ENCODE measurements around the gene CD300E. TPM values are rescaled to one million over a fixed set of nuclear protein-coding genes. Genes with fewer than 3 reads are reported as not detected.

The CD300E gene
- total and polyA plus RNA-seq, 2 donors, result 0.42 to 2.1 TPM

DNA sequence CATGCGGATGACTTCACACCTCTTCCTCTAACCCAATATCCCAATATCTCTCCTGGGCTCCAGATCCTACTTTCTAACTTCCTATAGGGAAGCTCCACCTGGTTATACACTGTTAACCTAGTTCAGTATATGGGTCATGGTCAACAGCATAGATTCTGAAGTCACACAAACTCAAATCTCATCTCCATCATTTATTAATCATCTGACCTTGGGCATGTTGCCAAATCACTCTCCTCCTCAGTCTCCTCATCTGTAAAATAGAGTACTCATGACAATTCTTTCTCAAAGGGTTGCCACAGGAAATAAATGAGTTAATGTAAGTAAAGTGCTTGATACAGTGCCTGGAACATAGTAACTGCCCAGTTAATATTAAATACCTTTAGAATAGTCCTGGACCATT lies 593 bp upstream of the CD300E start:
- WGBS, result 91% methylated on average over 1 of the region's 1 CpG
- DNase-seq (ENCODE audit: extremely low spot score), result no peak
- no peak overlapping the region for H3K27ac ChIP-seq (ENCODE audit: low read depth)
- no peak overlapping the region for H3K4me3 ChIP-seq (ENCODE audit: low read depth, low read length)
- no peaks in the 10 kb centered on the region for H3K4me1 ChIP-seq (ENCODE audit: insufficient read depth)
- H3K36me3 ChIP-seq (ENCODE audit: insufficient read depth), result no peaks in the 10 kb centered on the region

DNA sequence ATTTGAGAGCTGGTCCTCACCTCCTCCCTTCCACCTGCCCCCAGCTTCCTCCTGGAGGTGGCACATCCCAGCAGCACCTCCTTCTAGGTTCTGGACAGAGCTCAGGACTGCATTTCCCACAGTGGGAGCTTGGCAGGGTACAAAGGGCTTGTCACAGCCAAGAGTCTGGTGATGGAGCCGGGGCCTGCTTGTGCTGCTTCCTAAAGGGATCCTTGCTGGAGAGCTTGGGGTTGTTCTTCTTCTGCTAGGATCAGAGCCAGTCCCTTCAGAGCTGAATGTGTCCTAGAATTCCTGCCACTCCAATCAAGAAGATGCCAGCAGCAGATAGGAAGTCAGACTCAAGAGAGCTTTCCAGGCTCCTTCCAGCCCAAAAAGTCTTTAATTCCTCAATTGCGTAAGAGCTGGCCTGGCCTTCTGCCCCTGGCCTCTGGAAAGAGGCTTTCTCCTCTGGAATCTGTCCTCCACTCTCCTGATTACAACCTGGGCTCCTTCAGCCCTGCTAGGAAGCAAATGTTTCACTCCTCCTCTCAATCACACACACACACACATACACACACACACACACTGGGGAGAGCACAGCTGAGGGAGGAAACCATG lies 4.4 kb downstream of the CD300E start:
- Histone ChIP-seq H3K27ac (ENCODE audit: low read depth) (no peak overlapping the region), H3K4me1 (ENCODE audit: insufficient read depth) (no peaks in the 10 kb centered on the region), H3K36me3 (ENCODE audit: insufficient read depth) (no peaks in the 10 kb centered on the region), H3K4me3 (ENCODE audit: low read depth, low read length) (no peak overlapping the region)
- WGBS, result 51% methylated on average over 2 of the region's 2 CpGs
- DNase-seq (ENCODE audit: extremely low spot score), result no peak

DNA sequence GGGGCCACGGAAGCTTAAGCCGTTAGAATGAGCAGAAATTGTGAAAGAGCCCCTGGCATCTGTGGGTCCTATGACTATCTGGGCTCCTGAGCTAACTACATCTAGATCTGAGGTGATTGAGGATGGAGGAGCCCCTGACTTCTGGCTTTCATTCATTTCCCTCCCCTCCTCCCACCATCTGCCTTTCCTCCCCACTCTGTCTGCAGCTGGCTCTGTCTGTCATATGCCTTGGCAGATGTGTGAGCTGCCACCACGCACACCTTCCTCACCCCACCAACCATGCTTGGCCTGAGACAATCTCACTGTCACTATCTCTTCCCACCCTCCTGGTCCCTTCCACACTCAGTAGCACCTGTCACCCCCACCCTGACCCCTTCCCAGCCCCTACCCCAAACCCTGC lies 5.1 kb downstream of the CD300E start:
- Histone ChIP-seq H3K4me1 (ENCODE audit: insufficient read depth) (no peaks in the 10 kb centered on the region), H3K36me3 (ENCODE audit: insufficient read depth) (no peaks in the 10 kb centered on the region), H3K4me3 (ENCODE audit: low read depth, low read length) (no peak overlapping the region), H3K27ac (ENCODE audit: low read depth) (no peak overlapping the region)
- DNase-seq (ENCODE audit: extremely low spot score), result no peak
- WGBS, result 78% methylated on average over 3 of the region's 3 CpGs

DNA sequence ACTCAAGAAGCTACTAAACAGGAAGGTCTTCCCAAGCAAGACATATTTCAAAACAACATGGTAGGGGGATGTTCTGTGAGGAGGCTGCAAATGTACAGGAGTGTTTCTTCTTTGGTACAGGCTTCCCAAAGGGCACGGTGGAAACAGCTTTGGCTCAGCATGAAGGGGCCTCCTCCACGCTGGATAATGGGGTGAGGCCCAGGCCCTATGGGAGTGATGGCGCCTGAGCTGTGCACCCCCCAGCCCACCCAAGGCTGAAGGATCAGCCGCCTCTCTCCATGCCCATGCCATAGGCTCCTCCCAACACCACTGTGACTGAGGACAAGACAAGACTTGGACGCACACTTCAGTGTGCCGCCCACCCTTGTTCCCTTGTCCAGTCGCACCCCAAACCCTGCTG lies 6.8 kb downstream of the CD300E start:
- H3K36me3 ChIP-seq (ENCODE audit: insufficient read depth), result no peaks in the 10 kb centered on the region
- DNase-seq (ENCODE audit: extremely low spot score), result no peak
- no peaks in the 10 kb centered on the region for H3K4me1 ChIP-seq (ENCODE audit: insufficient read depth)
- H3K4me3 ChIP-seq (ENCODE audit: low read depth, low read length), result no peak overlapping the region
- WGBS, result 90% methylated on average over 7 of the region's 7 CpGs
- H3K27ac ChIP-seq (ENCODE audit: low read depth), result no peak overlapping the region

DNA sequence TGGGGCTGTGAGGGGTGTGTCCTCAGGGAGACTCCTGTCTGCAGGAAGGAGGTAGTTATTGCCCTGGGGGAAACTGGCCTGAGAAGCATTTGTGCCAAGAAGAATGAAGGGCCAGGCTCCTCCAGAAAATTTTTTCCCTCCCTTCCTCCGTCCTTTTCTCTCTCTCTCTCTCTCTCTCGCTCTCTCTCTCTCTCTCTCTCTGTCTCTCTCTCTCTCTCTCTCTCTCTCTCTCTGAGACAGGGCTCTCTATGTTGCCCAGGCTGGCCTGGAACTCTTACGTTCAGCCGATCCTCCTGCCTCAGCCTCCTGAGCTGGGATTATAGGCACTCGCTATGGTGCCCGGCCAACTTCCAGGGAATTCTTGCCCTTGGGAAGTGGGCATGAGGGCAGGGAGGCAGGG lies 11.5 kb downstream of the CD300E start:
- Histone ChIP-seq H3K4me3 (ENCODE audit: low read depth, low read length) (no peak overlapping the region), H3K27ac (ENCODE audit: low read depth) (no peak overlapping the region), H3K4me1 (ENCODE audit: insufficient read depth) (no peaks in the 10 kb centered on the region), H3K36me3 (ENCODE audit: insufficient read depth) (no peaks in the 10 kb centered on the region)
- WGBS, result 89% methylated on average over 6 of the region's 6 CpGs
- no peak for DNase-seq (ENCODE audit: extremely low spot score)

DNA sequence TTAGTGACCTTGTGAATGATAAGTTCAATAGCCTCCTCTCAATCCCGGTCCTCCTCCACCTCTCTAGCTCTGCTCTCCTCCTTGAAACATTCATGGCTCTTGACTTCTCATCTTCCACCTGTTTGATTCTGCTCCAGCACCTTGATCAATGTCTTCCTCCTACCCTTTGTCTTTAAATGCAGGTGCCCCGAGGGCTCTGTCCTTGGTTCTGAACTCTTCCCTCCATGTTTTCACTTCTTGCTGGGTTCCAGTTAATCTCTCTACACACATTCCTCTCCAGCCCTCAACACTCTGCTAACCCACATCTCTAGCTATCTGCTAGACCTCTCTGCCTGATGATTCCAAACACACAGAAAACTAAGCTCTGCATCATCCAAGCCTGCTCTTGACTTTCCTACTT lies 13.4 kb downstream of the CD300E start:
- 37% methylated on average over 2 of the region's 2 CpGs for WGBS
- no peak for DNase-seq (ENCODE audit: extremely low spot score)
- no peak overlapping the region for H3K4me3 ChIP-seq (ENCODE audit: low read depth, low read length)
- H3K36me3 ChIP-seq (ENCODE audit: insufficient read depth), result no peaks in the 10 kb centered on the region
- H3K4me1 ChIP-seq (ENCODE audit: insufficient read depth), result no peaks in the 10 kb centered on the region
- H3K27ac ChIP-seq (ENCODE audit: low read depth), result no peak overlapping the region

DNA sequence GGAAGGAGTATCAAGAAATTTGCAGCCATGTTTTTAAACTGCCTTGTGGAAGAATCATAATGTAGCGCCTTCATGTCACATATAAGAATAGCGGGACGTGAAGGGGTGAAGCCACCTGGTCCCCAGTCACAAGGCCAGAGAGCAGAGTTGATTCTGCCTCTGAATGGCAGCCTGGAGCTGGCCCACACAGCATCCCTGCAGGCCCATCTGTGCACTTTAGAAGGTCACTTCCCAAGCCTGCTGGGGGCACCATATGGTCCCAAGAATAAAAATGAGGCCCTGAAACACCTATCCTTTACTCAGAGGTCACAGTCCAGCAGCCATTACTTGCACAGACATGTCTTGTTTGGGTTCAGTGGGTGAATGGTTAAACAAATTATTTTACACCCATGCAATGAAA lies 15.0 kb downstream of the CD300E start:
- no peak overlapping the region for H3K27ac ChIP-seq (ENCODE audit: low read depth)
- H3K36me3 ChIP-seq (ENCODE audit: insufficient read depth), result no peaks in the 10 kb centered on the region
- no peak overlapping the region for H3K4me3 ChIP-seq (ENCODE audit: low read depth, low read length)
- WGBS, result 95% methylated on average over 3 of the region's 3 CpGs
- DNase-seq (ENCODE audit: extremely low spot score), result no peak
- no peaks in the 10 kb centered on the region for H3K4me1 ChIP-seq (ENCODE audit: insufficient read depth)

DNA sequence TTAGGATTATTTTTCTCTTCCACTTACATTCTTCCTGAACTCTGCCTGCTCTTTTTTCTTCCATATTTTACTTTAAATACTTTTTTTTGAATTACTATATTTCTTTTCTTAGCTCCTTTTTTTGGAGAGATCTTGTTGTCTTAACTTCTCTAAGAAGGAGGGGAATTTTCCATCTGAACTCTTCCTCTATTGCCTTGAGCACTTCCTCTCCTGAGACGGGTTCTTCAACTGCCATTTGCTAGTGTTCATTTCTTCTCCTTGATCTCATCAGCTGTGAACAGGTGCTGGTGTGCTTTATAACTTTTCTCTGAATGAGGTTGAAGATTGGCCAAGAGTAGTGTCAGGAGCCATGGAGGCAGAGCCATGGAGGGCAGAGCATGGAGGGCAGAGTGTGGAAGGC lies 16.3 kb downstream of the CD300E start:
- Histone ChIP-seq H3K4me3 (ENCODE audit: low read depth, low read length) (no peak overlapping the region), H3K36me3 (ENCODE audit: insufficient read depth) (no peaks in the 10 kb centered on the region), H3K4me1 (ENCODE audit: insufficient read depth) (no peaks in the 10 kb centered on the region), H3K27ac (ENCODE audit: low read depth) (no peak overlapping the region)
- no peak for DNase-seq (ENCODE audit: extremely low spot score)
- 78% methylated on average over 1 of the region's 1 CpG for WGBS

DNA sequence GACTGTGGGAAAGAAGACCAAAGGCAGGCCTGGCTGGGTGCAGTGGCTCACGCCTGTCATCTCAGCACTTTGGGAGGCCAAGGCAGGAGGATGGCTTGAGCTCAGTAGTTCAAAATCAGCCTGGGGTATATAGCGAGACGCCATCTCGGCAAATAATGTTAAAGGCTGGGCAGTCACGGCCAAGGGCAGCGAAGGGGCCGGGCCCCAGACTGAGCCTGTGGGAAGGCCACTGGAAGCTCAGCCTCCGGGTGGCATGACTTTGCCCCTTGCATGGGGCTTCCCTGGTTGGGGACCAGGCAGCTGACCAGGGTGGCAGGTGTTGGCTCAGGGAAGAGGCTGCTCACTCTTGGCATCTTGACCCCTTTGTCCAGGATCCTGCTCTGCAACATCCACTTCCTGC lies 17.5 kb downstream of the CD300E start:
- H3K4me3 ChIP-seq (ENCODE audit: low read depth, low read length), result no peak overlapping the region
- no peaks in the 10 kb centered on the region for H3K36me3 ChIP-seq (ENCODE audit: insufficient read depth)
- 88% methylated on average over 8 of the region's 8 CpGs for WGBS
- H3K4me1 ChIP-seq (ENCODE audit: insufficient read depth), result no peaks in the 10 kb centered on the region
- DNase-seq (ENCODE audit: extremely low spot score), result no peak
- H3K27ac ChIP-seq (ENCODE audit: low read depth), result no peak overlapping the region

DNA sequence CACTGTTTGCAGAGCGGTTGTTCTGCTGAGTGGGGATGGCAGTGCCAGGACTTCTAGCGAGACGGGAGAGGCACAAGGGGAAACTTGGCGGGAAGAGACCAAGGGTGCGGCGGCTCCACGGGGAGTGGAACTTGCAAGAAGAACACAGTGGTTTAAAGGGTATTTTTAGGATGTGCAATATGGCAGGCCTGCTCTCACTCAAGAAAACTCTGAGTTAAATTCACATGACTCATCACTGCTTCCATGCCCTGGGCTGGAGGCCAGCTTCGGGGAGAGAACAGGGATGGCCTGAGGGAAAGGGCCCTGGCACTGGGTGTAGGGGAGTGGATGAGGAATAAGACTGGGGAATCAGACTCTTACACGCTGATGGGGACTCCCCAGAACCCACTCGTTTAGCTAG lies 18.2 kb downstream of the CD300E start:
- Histone ChIP-seq H3K4me1 (ENCODE audit: insufficient read depth) (no peaks in the 10 kb centered on the region), H3K27ac (ENCODE audit: low read depth) (no peak overlapping the region), H3K36me3 (ENCODE audit: insufficient read depth) (no peaks in the 10 kb centered on the region), H3K4me3 (ENCODE audit: low read depth, low read length) (no peak overlapping the region)
- 37% methylated on average over 10 of the region's 10 CpGs for WGBS
- DNase-seq (ENCODE audit: extremely low spot score), result no peak

DNA sequence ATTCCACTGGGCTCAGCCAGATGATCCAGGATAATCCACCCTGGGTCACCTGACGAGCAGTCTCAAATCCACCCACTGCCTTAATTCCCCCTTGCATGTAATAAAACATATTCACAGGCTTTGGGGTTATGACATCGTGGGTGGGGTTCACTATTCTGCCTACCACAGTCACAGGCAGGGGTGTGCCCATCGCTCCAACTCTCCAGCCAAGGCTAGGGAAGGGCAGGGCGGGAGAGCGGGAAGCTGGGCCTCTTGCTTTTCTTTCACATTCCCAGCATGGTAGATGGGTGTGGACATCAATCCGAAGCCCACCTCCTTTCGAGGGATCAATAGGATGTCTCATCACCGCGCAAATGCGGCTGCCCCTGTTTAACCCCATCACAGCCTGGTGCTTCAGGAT lies 18.8 kb downstream of the CD300E start:
- DNase-seq (ENCODE audit: extremely low spot score), result no peak
- no peak overlapping the region for H3K4me3 ChIP-seq (ENCODE audit: low read depth, low read length)

DNA sequence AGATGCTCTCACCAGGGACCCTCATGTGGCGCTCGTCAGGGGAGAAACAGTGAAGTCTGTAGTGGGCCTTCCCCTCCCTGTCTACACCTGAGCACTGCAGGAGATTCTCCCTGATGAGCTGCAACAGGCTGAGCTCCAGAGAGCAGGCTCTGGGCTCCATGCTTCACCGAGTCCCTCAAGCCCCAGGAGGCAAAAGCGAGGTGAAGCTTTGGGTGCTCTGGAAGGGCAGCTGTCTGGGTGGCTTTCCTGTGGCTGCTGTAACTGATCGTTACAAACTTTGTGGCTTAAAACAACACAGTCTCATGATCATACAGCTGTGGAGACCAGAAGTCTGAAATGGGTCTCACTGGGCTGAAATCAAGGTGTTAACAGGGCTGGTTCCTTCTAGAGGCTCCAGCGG lies 19.3 kb downstream of the CD300E start:
- no peak overlapping the region for H3K4me3 ChIP-seq (ENCODE audit: low read depth, low read length)
- 91% methylated on average over 6 of the region's 6 CpGs for WGBS
- H3K36me3 ChIP-seq (ENCODE audit: insufficient read depth), result no peaks in the 10 kb centered on the region
- H3K4me1 ChIP-seq (ENCODE audit: insufficient read depth), result no peaks in the 10 kb centered on the region
- no peak for DNase-seq (ENCODE audit: extremely low spot score)
- H3K27ac ChIP-seq (ENCODE audit: low read depth), result no peak overlapping the region

More for the DNA sequence above, 18.8 kb downstream of the CD300E start:
- H3K36me3 ChIP-seq (ENCODE audit: insufficient read depth), result no peaks in the 10 kb centered on the region
- 61% methylated on average over 10 of the region's 10 CpGs for WGBS
- H3K4me1 ChIP-seq (ENCODE audit: insufficient read depth), result no peaks in the 10 kb centered on the region
- H3K27ac ChIP-seq (ENCODE audit: low read depth), result no peak overlapping the region

DNA sequence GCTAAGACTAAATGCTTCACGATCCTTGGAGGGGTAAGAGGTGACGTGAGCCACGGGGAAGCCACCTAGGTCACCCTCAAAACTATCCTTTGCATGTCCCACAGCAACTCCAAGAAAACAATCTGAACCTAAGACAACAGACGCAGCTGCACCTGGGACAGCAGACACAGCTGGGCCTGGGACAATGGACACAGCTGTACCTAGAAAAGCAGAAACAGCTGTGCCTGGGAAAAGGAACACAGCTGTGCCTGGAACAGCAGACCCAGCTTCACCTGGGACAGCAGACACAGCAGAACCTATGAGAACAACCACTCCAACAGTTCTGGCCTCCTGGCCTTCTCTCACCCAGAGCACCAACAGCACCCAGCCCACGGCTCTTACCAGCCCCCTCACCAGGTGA lies 19.8 kb downstream of the CD300E start:
- WGBS, result 79% methylated on average over 5 of the region's 5 CpGs
- H3K4me1 ChIP-seq (ENCODE audit: insufficient read depth), result no peaks in the 10 kb centered on the region

DNA sequence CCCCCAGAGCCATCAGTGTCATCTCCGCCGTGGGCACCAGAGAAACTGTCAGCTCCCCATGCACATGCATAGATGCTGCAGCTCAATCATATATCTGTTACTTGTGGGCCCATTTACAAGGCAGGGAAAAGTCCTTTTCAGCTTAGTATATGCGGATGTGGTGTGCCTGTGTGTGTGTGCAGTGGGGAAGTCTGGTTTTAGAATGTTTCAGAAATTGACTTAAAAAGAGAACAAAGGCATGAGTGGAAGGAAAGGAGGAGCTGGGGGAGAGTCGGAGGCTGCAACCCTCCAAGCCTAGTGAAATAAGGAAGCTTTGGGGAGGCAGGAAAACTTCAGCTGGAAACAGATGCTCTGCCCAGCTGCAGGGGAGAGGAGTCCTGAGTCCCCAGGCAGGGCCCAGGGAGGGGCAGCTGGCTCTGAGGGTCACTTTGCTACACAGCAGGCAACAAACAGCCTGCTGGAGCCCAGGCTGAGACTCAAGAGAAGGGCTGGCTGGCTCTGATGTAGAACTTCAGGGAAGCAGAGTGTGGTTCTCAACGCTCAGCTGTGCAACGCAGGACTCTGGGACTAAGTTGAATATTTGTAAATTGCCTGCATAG lies 20.4 kb downstream of the CD300E start:
- WGBS, result 70% methylated on average over 6 of the region's 6 CpGs
- no peak for DNase-seq (ENCODE audit: extremely low spot score)
- Histone ChIP-seq H3K27ac (ENCODE audit: low read depth) (no peak overlapping the region), H3K4me1 (ENCODE audit: insufficient read depth) (no peaks in the 10 kb centered on the region), H3K4me3 (ENCODE audit: low read depth, low read length) (no peak overlapping the region), H3K36me3 (ENCODE audit: insufficient read depth) (no peaks in the 10 kb centered on the region)

More for the DNA sequence above, 19.8 kb downstream of the CD300E start:
- Histone ChIP-seq H3K36me3 (ENCODE audit: insufficient read depth) (no peaks in the 10 kb centered on the region), H3K4me3 (ENCODE audit: low read depth, low read length) (no peak overlapping the region), H3K27ac (ENCODE audit: low read depth) (no peak overlapping the region)
- DNase-seq (ENCODE audit: extremely low spot score), result no peak
